K562 (cell line): ENCODE data around the gene ZNF350. TPM values are rescaled to one million over a fixed set of nuclear protein-coding genes. Genes with fewer than 3 reads are reported as not detected.

Experiments
- BMI1 ChIP-seq: fragments of 150-350 bp; IDR thresholded peaks from 2 replicates; pipeline ENCODE4 v1.6.1; 2014; ENCODE audit warnings: low read length
- CHD1 ChIP-seq: fragments of 200-600 bp; sonication (generic); IDR thresholded peaks from one replicate; pipeline ENCODE4 v1.6.1; 2012; ENCODE audit warnings: mild to moderate bottlenecking, moderate library complexity, low read length, inconsistent platforms
- CTCFL ChIP-seq: IDR thresholded peaks from 2 replicates; pipeline ENCODE4 v1.6.1; 2011; ENCODE audit warnings: borderline replicate concordance, low read depth, mild to moderate bottlenecking, moderate library complexity, low read length; ENCODE audit not compliant: insufficient read depth, poor library complexity, severe bottlenecking
- DDX20 ChIP-seq: fragments of 450-650 bp; IDR thresholded peaks from 2 replicates; pipeline ENCODE4 v1.6.1; 2016; ENCODE audit warnings: missing genetic modification characterization, low read depth, mild to moderate bottlenecking, missing compliant biosample characterization, moderate library complexity
- DMBX1 ChIP-seq: fragments of 250-450 bp; sonication (Bioruptor Pico); IDR thresholded peaks from 2 replicates; pipeline ENCODE4 v1.8.0; 2022; ENCODE audit warnings: inconsistent platforms, mild to moderate bottlenecking, moderate library complexity, borderline replicate concordance
- ELF2 ChIP-seq: fragments of 250-450 bp; sonication (Bioruptor Pico); IDR thresholded peaks from 2 replicates; pipeline ENCODE4 v1.5.0; 2021; ENCODE audit warnings: mild to moderate bottlenecking
- GTF3C2 ChIP-seq: IDR thresholded peaks from 3 replicates; pipeline ENCODE4 v1.6.1; 2011; ENCODE audit warnings: borderline replicate concordance, mild to moderate bottlenecking, moderate library complexity; ENCODE audit not compliant: insufficient read length; ENCODE audit errors: extremely low read depth
- HMGN3 ChIP-seq: IDR thresholded peaks from 2 replicates; pipeline ENCODE4 v1.6.1; 2011; ENCODE audit warnings: borderline replicate concordance, low read depth, mild to moderate bottlenecking, mixed read lengths, low read length; ENCODE audit not compliant: insufficient read length; ENCODE audit errors: extremely low read depth
- HMGXB4 ChIP-seq: sonication (generic); formaldehyde crosslinking; IDR thresholded peaks from 2 replicates; pipeline ENCODE4 v1.8.1; 2023; ENCODE audit warnings: mild to moderate bottlenecking, missing genetic modification reagents
- MLLT1 ChIP-seq, 2 experiments: fragments of 450-650 bp; IDR thresholded peaks; 2 replicates each; pipeline ENCODE4 v1.6.1; 2016
- NR2F6 ChIP-seq: fragments of 450-650 bp; formaldehyde crosslinking; IDR thresholded peaks from 2 replicates; pipeline ENCODE4 v1.4.0; 2020; ENCODE audit warnings: mild to moderate bottlenecking
- PATZ1 ChIP-seq: fragments of 250-450 bp; sonication (Bioruptor Pico); IDR thresholded peaks from 2 replicates; pipeline ENCODE4 v1.5.0; 2020; ENCODE audit warnings: mild to moderate bottlenecking, borderline replicate concordance
- USF1 ChIP-seq: sonication (generic); formaldehyde crosslinking; IDR thresholded peaks from 2 replicates; pipeline ENCODE4 v1.9.0; 2022; ENCODE audit warnings: mild to moderate bottlenecking, missing genetic modification reagents
- ZBED1 ChIP-seq: IDR thresholded peaks from 2 replicates; pipeline ENCODE4 v1.6.1; 2014
- ZBTB17 ChIP-seq: fragments of 450-650 bp; formaldehyde crosslinking; IDR thresholded peaks from 2 replicates; pipeline ENCODE4 v1.4.0; 2020; ENCODE audit warnings: mild to moderate bottlenecking
- polyA plus RNA-seq, 8 experiments: library from polyadenylated mRNA; depleted of rRNA in 4 of 8; stranded (reverse) in 5 of 8; unstranded in 3 of 8; fragments of >200 nt; fragmentation: Nextera tagmentation in 2 of 8; fragmentation: Illumina TruSeq in 1 of 8; extraction: Ambion mirVana in 2 of 8; extraction: Trizol in 1 of 8; gene quantifications; 2 replicates each; pipeline versions ENCODE4 v1.2.1 to v1.2.3, GENCODE V29; 2011 to 2014; ENCODE audit warnings: inconsistent platforms in 1 of 8, missing spikeins in 1 of 8
- total RNA-seq, 7 experiments: library from RNA; depleted of rRNA in 6 of 7; stranded (reverse); fragments of >200 nt in 6 of 7; fragmentation: Illumina TruSeq in 2 of 7; extraction: Trizol in 2 of 7; gene quantifications; 2 replicates each; pipeline versions ENCODE4 v1.2.1 to v1.2.3, GENCODE V29; 2011 to 2021; ENCODE audit warnings: low replicate concordance in 1 of 7

ZNF350 gene
- total and polyA plus RNA-seq, 9 of the 15 experiments (the other 6 are each of a cell fraction or from before 2014, with no cell fraction given) = 1.7 to 4.8 (median 2.9) TPM

- TF ChIP-seq PATZ1 (CRISPR knock-in tag) (peak; percentile 30; the same call in 1 of the 2 replicates), ZBED1 (no peak), GTF3C2 (no peak), ELF2 (CRISPR knock-in tag) (no peak), HMGN3 (peak; percentile 69), MLLT1 (IDR thresholded peaks at IDR 0.05) (peak; percentile 11 to 79; a peak in 2 of 4 replicates), HMGXB4 (CRISPR knock-in tag) (no peak), BMI1 (no peak), ZBTB17 (CRISPR knock-in tag) (0 out of 2 replicates have a peak, but pooled peaks have one; percentile 61), DDX20 (no peak), CTCFL (no peak), DMBX1 (CRISPR knock-in tag) (peak; percentile 88), NR2F6 (no peak), CHD1 (no peak), USF1 (CRISPR knock-in tag) (no peak)
Observed at GRCh38 chr19:52028027-52028779, 41.6 kb upstream of the ZNF350 start, which contains the start of gene ZNF614 (continued).
